B cell (primary cell): ENCODE measurements around the gene CAMKK2.

Experiments used
- EZH2 ChIP-seq: IDR thresholded peaks from 2 replicates; pipeline ENCODE4 v1.6.1; 2012; ENCODE audit warnings: borderline replicate concordance, low read depth, mild to moderate bottlenecking, moderate library complexity, low read length; ENCODE audit not compliant: insufficient read depth, poor library complexity, severe bottlenecking
- TF ChIP-seq, protein P1 (sequence below): fragments of 200-600 bp; IDR thresholded peaks from one replicate; pipeline ENCODE4 v1.8.0; 2022; ENCODE audit warnings: antibody characterized with exemption, mild to moderate bottlenecking

DNA sequence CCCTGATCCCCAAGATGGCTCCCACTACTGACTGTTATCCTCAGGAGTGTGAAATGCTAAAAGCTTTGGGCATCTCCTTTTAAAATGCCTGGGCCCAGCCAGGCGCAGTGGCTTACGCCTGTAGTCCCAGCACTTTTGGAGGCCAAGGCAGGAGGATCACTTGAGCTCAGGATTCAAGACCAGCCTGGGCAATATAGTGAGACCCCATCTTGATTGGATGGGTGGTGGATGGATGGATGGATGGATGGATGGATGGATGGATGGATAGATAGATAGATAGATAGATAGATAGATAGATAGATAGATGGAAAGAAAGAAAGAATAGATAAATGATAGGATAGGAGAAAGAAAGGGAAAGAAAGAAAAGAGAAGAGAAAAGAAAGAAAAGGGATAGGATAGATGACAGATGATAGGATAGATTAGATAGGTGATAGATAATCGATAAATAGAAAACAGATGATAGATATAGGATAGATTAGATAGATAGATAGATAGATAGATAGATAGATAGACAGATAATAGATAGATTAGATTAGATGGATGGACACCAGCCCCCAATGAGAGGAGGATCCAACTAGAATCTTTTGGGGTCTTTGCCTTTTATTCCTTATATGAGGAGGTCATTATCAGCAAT is 77.0 kb downstream of the CAMKK2 start:
- TF ChIP-seq, protein P1, sequence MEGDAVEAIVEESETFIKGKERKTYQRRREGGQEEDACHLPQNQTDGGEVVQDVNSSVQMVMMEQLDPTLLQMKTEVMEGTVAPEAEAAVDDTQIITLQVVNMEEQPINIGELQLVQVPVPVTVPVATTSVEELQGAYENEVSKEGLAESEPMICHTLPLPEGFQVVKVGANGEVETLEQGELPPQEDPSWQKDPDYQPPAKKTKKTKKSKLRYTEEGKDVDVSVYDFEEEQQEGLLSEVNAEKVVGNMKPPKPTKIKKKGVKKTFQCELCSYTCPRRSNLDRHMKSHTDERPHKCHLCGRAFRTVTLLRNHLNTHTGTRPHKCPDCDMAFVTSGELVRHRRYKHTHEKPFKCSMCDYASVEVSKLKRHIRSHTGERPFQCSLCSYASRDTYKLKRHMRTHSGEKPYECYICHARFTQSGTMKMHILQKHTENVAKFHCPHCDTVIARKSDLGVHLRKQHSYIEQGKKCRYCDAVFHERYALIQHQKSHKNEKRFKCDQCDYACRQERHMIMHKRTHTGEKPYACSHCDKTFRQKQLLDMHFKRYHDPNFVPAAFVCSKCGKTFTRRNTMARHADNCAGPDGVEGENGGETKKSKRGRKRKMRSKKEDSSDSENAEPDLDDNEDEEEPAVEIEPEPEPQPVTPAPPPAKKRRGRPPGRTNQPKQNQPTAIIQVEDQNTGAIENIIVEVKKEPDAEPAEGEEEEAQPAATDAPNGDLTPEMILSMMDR: peak; percentile 20
- TF ChIP-seq EZH2: no peak
